Hematopoietic multipotent progenitor cell treated with erythropoietin and hydrocortisone succinate and interleukin-3 and kit ligand, for 8 days (in vitro differentiated cells): ENCODE data around the gene EDEM3.
"Not testable (repeated sequence)": the region's sequence is repeated elsewhere in the genome, so short reads cannot be mapped to it uniquely, and the experiment has no call there.

Source experiments
- DNase-seq: peaks from one replicate; pipeline ENCODE4 v3.0.0-alpha.2; 2015

EDEM3 gene

DNA sequence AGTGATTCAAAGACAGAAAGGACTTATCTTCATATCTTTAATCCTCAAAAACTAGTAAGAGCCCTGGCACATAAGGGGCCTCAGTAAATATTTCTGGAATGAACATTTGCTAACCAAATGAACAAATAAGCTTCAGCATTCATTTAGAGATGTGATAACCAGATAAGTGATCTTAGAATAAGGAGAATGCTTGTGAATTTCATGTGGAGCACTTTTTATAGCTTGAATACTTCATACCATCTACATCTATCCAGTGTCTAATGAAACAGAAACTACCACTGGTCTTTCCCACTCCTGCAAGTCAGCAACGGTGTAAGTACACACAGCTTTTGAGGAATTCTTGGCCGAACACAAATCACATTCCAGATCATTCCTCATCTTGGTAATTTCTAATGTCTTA lies 38.5 kb downstream of the EDEM3 start:
- no peak for DNase-seq

DNA sequence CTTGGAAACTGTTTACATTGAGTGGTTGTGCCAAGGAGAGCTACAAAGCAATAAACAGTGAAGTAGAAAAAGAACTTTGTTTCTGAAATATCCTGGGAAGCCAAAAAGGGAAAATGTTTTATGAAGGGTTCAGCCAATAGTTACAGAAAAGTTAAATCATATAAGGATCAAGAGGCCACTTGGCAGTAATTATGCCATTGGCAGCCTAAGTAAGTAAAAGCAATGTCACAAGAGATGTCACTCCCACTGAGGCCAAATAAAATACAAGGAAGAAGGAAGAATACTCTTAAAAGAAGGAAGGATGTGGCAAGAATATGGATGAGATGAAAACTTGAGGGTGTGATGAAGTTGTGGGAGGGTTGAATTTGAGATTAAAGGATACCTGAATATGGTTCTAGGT lies 45.2 kb downstream of the EDEM3 start:
- no peak for DNase-seq

DNA sequence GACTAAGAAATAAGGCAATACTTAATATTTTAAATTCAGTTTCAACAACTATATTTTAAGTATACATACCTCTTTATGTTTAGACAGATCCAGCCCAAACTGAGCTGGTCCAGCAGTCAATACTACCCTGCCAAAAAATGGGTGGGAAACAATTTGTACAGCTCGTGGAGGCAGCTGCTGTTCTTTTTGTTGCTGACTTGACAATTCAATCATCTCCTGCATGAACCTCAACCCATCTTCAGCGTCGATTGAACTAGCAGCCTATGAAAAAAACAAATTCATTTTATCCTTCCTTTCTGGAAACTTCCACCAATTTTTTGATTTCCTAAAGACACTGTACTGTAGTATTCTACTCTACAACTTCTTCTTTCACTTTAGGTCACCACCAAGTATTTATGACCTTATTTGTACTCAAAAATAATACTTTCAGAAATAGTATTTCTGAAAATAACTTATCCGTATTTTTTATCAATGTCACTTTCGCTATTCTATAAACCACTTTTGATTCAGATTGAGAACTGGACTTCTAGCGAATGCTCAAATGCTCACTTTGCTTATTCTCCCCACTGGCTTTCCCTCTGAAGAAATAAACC lies 46.5 kb downstream of the EDEM3 start:
- DNase-seq = no peak

DNA sequence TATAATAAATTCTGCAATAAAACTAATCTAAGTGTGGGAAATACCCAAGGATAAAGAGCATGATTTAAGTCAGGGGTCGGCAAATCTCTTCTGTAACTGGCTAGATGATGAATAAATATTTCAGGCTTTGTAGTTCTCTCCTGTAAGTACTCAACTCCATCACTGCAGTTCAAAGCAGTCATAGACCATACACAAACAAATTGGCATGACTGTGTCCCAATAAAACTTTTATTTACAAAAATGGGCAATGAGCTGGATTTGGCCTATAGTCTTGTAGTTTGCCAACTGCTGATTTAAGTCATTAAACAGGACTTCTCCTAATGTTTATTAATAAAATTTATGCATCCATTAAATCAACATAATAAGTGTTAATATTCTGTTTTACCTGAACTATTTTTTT lies 49.4 kb downstream of the EDEM3 start:
- DNase-seq = no peak

DNA sequence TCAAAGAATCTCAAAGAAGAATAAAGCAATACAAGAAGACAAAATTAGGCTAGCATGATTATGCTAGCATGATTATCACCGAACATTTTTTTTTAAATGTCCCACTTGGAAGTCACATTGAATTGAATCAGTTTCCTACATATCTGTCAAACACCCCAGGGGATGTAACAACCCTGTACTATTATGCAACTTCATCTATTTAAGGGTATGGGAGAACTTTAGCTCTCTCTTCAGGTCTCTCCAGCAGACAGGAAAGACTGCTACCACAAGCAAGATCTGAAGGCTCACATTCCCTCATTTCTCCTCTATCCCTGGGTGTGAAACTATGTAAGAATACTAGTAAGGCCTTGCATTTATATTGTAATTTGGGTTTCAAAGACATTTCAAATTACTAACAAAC lies 52.8 kb downstream of the EDEM3 start:
- no peak for DNase-seq

DNA sequence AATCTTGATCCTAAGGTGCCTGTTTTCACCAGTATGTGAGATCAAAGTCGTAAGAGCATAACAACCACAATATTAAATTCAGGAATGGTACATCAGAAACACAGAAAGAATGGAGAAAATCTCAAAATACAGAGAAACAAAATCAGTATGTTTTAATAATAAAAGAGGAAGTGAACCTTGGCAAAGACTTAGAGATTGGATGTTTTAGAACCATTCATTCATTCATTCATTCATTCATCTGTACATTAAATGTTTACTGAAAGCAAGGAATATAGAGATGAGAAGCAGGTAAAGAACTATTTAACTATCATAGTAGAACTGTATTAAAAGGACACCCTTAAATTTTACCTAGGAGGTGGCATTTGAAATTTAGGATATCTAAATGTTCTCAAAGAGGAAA lies 55.7 kb downstream of the EDEM3 start:
- DNase-seq = no peak

DNA sequence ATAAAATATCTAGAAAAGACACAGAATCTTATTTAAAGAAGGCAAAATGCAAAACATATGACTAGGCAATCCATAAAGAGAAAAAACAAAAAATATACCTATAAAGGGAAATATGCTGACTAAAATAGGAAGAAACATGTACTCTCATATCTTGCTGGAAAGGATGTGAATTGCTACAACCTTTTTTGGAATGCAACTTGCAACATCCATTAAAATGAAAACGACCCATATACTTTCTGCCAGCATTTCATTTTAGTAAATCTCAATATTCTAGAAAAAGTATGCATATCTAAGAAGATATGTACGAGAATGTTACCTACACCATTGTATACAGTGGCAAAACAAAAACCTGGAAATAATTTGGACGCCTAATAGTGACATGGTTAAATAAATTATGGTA lies 56.6 kb downstream of the EDEM3 start:
- DNase-seq = no peak

DNA sequence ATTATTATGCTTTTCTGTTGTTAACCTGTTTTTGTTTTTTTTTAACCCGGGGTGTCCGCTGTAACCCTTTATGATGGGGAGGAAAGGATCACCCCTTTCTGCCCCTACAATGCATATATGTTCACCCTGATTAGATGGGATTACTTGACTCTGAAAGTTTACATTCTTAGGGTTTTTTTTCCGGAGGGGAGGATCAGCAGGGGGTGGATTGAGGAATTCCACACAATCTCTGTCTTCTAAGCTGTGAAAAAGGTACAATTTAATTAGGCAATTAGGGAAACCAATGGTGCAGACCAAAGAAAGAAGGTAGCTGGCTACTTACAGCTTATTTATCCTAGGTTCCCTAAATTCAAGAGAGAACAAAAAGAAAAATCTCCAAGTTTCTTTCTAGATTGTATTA lies 58.3 kb downstream of the EDEM3 start:
- DNase-seq = no peak

DNA sequence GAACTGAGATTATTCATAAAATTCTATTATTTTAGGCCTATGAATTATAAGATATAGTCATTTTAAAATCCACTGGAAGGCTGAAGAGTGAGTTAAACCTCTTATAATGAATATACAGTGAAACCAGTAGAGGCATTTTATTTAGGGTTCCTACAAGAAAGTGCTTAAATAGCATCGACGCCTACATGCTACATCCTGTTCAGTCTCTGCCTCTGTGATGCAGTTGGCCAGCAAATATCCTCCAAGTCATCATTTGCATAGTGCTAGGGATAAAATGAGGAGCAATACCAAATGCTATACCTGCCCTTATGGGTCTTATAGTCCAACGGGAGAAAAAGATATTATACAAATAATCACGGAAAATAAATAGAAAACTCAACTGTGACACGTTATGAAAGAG lies 59.6 kb downstream of the EDEM3 start:
- no peak for DNase-seq

DNA sequence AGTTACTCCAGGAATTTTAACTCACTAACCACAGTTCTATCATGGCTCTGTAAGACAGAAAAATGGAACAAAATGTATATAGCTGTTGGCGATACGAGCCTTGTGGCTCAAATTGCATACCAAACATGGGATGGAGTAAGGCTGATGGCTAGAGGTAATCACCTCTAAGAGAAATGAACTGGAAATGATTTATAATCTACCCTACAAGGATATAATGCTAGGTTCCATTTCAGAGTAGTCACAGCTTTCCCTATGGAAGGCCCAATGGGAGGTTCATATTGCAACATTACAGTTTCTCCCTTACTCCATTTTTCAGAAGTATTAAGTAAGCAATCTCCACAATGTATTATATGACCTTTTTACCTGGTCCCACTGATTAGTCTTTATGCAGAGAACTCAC lies 61.6 kb downstream of the EDEM3 start:
- DNase-seq = no peak

DNA sequence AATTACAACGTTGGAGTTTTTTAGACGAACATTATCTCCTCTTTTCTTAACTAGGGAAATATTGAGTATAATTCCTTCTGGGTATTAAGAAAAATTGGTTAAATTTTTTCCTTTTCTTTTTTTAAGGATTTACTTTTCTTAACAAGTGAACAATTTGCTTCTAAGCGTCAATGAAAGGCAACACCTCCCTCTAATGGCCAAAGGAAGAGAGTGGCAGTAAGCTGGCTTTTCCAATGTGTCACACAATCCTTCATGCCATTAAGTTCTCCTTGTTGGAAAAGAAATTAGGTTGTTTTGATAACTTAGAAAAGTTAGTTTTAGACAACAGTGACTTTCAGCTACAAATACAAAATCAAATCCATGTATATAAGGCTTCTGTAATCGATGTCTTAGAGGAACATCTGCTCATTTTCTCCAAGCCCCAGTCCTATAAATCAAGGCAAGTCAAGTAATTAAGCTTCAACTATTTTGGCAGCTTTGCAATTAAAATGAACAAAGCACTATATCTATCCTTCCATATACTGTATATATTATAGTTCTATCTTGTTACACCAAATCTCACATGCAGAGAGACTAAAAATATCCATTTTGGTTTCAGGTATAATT lies 62.8 kb downstream of the EDEM3 start:
- peak; percentile 48 for DNase-seq

DNA sequence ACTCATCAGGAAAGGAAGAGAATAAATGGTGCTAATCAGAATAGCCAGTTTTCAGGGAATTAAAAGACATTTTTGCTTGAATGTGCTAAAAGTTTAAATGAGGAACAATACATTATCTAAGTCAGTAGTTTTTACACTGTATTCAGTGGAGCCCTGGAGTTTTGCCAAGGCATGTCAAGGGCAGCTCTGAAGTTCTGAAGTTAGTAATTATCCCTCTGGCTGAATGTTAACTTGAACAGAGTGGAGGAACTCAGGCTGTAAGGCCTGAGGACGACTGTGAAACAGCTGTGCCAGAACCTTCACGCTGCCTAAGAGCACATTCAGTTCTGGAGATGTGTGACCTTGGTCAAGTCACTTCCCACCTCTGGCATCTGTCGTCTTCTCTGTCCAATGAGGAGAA lies 68.1 kb downstream of the EDEM3 start:
- DNase-seq = no peak

DNA sequence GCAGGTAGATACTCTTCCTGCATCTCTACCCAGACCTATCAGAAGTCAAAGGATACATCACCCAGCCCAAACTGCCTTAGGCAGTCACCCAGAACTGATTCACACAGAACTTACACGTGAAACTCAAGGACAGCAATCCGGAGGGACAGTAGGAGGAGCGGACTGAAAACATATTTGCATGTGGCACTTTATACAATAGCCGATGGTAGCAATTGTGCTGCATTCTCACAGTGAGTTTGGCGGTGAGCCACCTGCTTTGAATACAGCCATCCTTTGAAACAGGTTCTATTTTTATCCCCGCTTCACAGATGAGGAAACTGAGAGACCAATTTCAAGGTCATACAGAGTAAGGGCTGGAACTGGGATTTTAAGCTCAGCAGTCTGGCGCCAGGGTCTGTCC lies 69.5 kb downstream of the EDEM3 start:
- no peak for DNase-seq

DNA sequence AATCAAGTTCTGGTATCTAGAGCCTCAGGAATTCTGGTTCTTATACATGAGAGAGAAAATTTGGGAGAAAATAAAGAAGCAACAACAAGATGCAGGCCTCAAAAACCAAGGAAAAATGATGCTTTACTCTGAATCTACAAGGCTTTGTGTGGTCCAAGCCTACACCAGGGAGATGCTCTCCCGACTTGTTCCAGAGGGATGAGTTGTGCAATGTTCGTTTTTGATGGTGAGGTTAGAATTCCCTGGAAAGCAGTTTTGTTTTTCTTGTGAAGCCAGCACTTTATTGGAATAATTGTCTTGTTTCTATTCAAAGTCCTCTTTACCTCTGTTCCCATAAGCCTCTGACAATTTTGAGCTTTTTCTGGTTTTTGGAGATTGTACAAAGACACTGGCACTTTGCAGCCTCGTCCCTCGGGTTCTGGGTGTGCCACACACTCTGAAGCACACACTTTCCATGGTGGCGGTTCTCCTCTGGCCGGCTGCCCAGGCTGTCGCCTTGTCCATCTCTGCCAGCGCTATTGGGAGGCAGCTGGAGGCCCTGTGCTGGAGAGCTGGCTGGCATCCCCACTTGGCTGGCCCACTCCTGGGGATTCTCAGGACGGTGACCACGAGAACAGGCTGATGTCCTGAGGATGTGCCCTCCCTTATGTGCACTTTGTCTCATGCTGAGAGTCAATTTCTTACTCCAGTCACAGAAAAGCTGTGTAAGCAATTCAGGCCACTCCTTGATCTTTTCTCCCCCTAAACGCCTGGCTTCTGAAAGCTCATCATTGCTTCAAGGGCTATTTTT lies 70.2 kb downstream of the EDEM3 start:
- no peak for DNase-seq

DNA sequence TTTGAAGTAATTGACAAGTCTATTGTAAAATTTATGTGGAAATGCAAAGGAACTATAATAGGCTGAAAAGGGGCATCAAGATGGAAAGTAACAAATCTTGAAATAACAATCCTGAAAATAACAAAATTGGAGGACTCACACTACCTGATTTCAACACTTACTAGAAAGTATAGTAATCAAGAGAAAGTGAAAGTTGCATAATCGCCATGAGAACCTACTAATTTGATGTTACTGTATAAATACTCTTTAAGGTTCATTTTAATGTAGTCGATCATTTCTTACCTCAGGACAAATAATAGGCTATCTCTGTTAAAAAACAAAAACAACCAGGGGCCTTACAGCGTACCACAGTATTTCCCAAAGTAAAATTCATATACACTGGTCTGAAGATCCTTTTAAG lies 71.7 kb downstream of the EDEM3 start:
- no peak for DNase-seq

DNA sequence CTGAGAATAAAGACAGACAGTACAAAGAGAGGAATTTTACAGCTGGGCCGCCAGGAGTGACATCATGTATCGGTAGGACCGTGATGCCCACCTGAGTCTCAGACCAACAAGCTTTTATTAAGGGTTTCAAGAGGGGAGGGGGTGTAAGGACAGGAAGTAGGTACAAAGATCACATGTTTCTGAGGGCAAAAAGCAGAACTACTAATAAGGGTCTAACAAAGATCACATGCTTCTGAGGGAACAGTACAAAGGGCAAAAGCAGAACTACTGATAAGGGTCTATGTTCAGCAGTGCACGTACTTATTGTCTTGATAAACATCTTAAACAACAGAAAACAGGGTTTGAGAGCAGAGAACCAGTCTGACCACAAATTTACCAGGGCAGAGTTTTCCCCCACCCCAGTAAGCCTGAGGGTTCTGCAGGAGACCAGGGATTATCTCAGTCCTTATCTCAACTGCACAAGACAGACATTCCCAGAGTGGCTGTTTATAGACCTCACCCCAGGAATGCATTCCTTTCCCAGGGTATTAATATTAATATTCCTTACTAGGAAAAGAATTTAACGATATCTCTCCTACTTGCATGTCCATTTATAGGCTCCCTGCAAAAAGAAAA lies 73.9 kb downstream of the EDEM3 start:
- not testable (repeated sequence) for DNase-seq

DNA sequence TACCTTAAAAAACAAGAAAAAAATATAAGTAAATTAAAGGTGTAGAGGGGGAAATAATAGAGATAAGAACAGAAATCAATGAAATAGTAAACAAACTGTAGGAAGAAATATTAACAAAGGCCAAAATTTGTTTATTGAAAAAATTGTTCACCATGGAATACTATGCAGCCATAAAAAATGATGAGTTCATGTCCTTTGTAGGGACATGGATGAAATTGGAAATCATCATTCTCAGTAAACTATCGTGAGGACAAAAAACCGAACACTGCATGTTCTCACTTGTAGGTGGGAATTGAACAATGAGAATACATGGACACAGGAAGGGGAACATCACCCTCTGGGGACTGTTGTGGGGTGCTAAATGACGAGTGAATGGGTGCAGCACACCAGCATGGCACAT lies 75.2 kb downstream of the EDEM3 start:
- DNase-seq = not testable (repeated sequence)

DNA sequence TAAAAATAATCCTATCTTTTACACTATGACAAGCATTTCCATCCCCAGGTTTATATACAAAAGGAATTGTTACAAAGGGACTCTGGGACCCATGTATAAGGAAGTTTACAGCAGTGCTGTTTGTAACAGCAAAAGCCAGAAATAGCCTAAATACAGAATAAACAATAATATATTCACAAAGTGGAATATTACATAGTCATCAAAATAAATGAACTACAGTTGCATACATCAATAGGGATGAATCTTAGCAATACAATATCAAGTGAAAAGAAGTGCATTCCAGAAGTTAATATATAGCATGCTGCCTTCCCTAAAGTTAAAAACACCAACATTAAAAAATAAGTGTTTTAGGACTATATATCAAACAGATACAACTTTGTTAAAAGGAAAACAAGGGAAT lies 77.3 kb downstream of the EDEM3 start:
- DNase-seq = no peak

DNA sequence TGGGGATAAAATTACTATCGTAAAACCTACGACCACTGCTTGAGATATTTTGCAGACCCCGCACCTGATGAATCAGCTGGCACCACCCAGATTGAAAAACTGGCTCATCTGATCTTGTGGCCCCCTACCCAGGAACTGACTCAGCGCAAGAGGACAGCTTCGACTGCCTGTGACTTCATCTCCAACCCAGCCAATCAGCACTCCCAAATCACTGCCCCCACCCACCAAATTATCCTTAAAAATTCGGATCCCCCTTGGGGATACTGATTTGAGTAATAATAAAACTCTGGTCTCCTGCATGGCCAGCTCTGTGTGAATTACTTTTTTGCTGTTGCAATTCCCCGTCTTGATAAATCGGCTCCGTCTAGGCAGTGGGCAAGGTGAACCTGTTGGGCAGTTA lies 81.4 kb downstream of the EDEM3 start:
- DNase-seq = no peak

DNA sequence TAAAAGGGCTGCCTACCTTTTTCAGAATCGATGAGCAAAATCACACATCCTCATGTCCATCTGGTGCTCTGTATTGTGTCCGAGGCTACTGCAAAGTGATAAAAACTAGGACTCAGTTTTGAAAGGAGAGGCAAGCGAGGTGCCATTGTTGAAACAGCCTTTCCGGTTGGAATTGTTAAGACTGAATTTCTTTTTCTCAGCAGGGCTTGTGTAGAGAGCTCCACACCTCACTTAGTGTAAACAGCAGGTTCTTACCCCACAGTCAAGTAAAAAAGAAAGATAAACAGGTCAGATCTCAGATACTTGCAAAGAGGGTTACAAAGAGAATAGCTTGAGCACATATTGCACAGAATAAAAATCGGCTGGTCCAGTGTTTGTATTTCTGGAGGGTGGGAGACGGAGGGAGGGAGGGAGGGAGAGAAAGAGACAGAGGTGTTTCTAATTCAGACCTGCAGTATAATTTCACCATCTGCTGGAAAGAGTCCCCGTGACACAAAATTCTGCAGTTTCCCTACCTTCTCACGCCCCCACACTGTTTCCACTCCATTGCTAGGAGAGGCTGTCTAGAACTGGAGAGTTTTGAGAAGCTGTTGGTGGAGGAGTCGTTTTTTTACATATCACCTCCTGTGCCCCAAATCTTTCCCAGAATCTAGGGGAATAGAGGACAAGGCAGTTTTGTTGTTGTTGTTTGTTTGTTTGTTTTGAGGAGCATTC lies 82.5 kb downstream of the EDEM3 start:
- no peak for DNase-seq

DNA sequence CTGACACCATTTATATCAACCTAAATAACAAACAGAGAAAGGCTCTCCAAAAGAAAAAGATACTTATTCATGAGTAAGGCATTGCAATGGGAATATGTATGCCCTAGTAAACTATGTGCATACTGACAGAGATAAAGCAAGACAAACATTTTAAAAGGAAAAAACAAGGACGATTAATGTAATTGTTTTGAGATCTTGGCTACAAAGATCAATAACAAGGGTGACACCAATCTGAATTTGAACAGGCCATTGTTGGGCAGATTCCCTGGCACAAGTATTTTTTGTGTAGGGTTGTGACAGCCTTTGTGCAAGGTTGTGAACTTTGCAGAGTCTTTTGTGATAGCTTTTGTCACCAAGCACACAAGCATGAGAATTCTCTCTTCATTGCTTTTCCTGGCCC lies 85.3 kb downstream of the EDEM3 start:
- no peak for DNase-seq

DNA sequence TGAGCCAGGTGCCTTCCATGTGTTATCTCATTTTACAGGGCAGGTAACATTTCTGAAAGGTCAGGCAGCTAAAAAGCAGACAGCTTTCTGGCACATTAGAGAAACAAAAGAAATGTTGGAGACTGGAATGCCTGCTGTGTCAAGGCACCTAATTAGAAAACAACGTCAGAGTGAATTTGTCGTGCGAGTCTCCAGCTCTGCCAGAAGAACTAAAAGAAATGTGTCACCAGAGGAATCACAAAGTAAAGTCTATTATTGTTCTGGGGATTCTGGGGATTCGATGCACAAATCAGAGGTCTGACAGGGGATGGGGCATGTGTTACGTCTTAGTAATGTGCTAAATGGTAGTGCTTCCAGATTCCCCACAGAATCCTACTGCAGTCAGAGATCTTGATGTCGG lies 89.3 kb downstream of the EDEM3 start:
- DNase-seq = no peak

DNA sequence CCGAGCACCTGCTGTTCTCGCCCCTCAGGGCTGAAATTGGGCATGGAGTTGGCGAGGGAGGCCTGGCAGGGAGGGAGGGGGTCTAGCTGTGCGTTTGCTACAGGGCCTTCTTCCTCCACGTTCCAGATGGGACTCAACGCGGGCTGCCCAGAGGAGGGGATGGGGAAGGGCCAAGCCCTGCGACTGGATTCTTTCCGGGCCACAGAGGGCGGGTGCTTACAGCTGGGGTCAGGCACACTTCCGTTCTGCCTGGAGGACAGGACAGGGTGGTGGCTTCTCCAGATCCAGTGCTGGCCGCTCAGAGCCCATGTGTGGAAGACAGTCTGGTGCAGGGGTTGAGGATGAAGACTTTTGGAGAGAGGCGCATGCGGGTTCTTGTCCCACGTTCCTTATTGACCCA lies 90.0 kb downstream of the EDEM3 start:
- no peak for DNase-seq
